Ovary (tissue), 9 donors: Measurements from ENCODE around the gene PLK1. TPM values are rescaled to one million over a fixed set of nuclear protein-coding genes. Genes with fewer than 3 reads are reported as not detected.
A peak's percentile ranks its signal among the peaks of the same experiment; 100 is the strongest.

Source experiments
- DNase-seq, 5 donors: peaks; one replicate each; pipeline ENCODE4 v3.0.0-alpha.2; 2019 to 2020
- H3K27ac ChIP-seq, 2 donors: fragments of 200-600 bp; one replicate each; pipeline versions ENCODE4 v1.5.1 to v1.8.0; 2019 to 2022
- H3K27me3 ChIP-seq: fragments of 200-600 bp; one replicate; pipeline ENCODE4 v1.8.0; 2022
- H3K36me3 ChIP-seq: fragments of 200-600 bp; sonication (generic); one replicate; pipeline ENCODE4 v1.5.1; 2019
- H3K4me1 ChIP-seq: one replicate; pipeline ENCODE4 v1.8.1; 2013; ENCODE audit warnings: mild to moderate bottlenecking, moderate library complexity; ENCODE audit not compliant: insufficient read depth
- H3K4me3 ChIP-seq: fragments of 200-600 bp; sonication (generic); one replicate; pipeline ENCODE4 v1.5.1; 2017
- H3K9me3 ChIP-seq, 2 donors: fragments of 200-600 bp in 1 of 2; sonication (generic) in 1 of 2; one replicate each; pipeline versions ENCODE4 v1.5.1 to v1.8.1; 2013 to 2019; ENCODE audit warnings: mild to moderate bottlenecking in 1 of 2, moderate library complexity in 1 of 2
- CTCF ChIP-seq, 3 donors: fragments of 450-650 bp in 2 of 3; fragments of 200-600 bp in 1 of 3; IDR thresholded peaks; one replicate each; pipeline versions ENCODE4 v1.5.1 to v1.8.0; 2016 to 2022; ENCODE audit warnings: antibody characterized with exemption in 3 of 3, mild to moderate bottlenecking in 1 of 3
- EP300 ChIP-seq: sonication (generic); formaldehyde crosslinking; IDR thresholded peaks from one replicate; pipeline ENCODE4 v1.6.1; 2017; ENCODE audit warnings: antibody characterized with exemption
- POLR2A ChIP-seq: fragments of 450-650 bp; IDR thresholded peaks from one replicate; pipeline ENCODE4 v1.6.1; 2017; ENCODE audit warnings: antibody characterized with exemption, mild to moderate bottlenecking, moderate library complexity
- WGBS, 3 donors: extraction: QIAGEN DNeasy Blood & Tissue Kit in 1 of 3; methylation state at CpG; one replicate each; pipeline versions ENCODE4 v1.1.5 to v1.1.7; 2013 to 2017; 5-methylcytosine and 5-hydroxymethylcytosine counted together
- intact Hi-C, 4 donors: fragments of 100-400 bp; cut with DNase I; formaldehyde crosslinking; loops; one replicate each; pipeline versions ENCODE4 v1.11.0 to v1.15.1; 2022 to 2023
- polyA plus RNA-seq, 2 donors: library from polyadenylated mRNA; stranded (reverse); fragments of 200-250 nt in 1 of 2; fragments of 350-450 nt in 1 of 2; fragmentation: Illumina TruSeq in 1 of 2; extraction: RNeasy Lipid Tissue Mini Kit (QIAGEN cat#74804) in 1 of 2; gene quantifications; one replicate each; pipeline ENCODE4 v1.2.3, GENCODE V29; 2013 to 2014
- total RNA-seq, 7 donors: library from RNA; depleted of rRNA in 2 of 7; stranded (reverse); fragments of >200 nt in 2 of 7; fragmentation: NEBNext Ultra II Directional in 3 of 7; extraction: Animal tissue kit (Norgen Biotek cat#: 25700) in 3 of 7; gene quantifications; one replicate each; pipeline versions ENCODE4 v1.1.0 to v1.2.4, GENCODE V29; 2016 to 2023
- donor health status: DM: no; HTN: no; CAD: no; lungs with moderate emphysema.
- donor health status: DM: no; HTN: no; CAD: no.
- donor health status: Bipolar disorder and iron deficiency.
- donor health status: DM: yes; HTN: yes; CAD: no.
- donor health status: DM: no; HTN: no; CAD: no.
- donor health status: DM: yes; HTN: yes; CAD: no.

PLK1 gene
- total and polyA plus RNA-seq, 9 donors = 1.1 to 4.7 (median 1.9) TPM

GRCh38 chr16:23673971-23674614 lies 4.6 kb upstream of the PLK1 start:
- 41 to 57% (median 44%) methylated on average over 8 of the region's 8 CpGs for WGBS, 3 donors
- Histone ChIP-seq H3K27me3 (no peaks in the 10 kb centered on the region), H3K36me3 (no peaks in the 10 kb centered on the region), H3K4me1 (peaks cover under 1% of the 10 kb centered on the region), H3K9me3 (no peaks in the 10 kb centered on the region), H3K4me3 (no peak overlapping the region), H3K27ac (no peak overlapping the region)
- no peak for TF ChIP-seq CTCF (IDR thresholded peaks at IDR 0.05)
- TF ChIP-seq EP300 = no peak
- TF ChIP-seq POLR2A = no peak
- DNase-seq = no peak
- intact Hi-C loops = no loop called here

GRCh38 chr16:23676924-23677480 lies 1.7 kb upstream of the PLK1 start:
- Histone ChIP-seq H3K4me1 (peaks cover 3% of the 10 kb centered on the region), H3K9me3 (no peaks in the 10 kb centered on the region), H3K27ac (no peak overlapping the region), H3K36me3 (no peaks in the 10 kb centered on the region), H3K27me3 (no peaks in the 10 kb centered on the region), H3K4me3 (no peak overlapping the region)
- TF ChIP-seq POLR2A (no peak), CTCF (IDR thresholded peaks at IDR 0.05) (no peak), EP300 (no peak)
- DNase-seq = no peak
- 96 to 97% (median 96%) methylated on average over 2 of the region's 2 CpGs for WGBS, 3 donors
- intact Hi-C loops = no loop called here

- Histone ChIP-seq H3K27me3 (no peaks in the 10 kb centered on the region), H3K27ac (no peak overlapping the region), H3K9me3 (no peaks in the 10 kb centered on the region), H3K4me3 (peak overlapping the region; percentile 44), H3K36me3 (no peaks in the 10 kb centered on the region), H3K4me1 (peaks cover 3% of the 10 kb centered on the region)
- 9 to 11% (median 11%) methylated on average over 24 of the region's 24 CpGs for WGBS, 3 donors
- intact Hi-C loops = no loop called here
- DNase-seq = no peak
- no peak for TF ChIP-seq POLR2A
- TF ChIP-seq CTCF (IDR thresholded peaks at IDR 0.05) = no peak
- no peak for TF ChIP-seq EP300
Observed at GRCh38 chr16:23679274-23679985, 741 bp downstream of the PLK1 start.

- Histone ChIP-seq H3K27ac (no peak overlapping the region), H3K27me3 (no peaks in the 10 kb centered on the region), H3K36me3 (no peaks in the 10 kb centered on the region), H3K4me1 (peaks cover 3% of the 10 kb centered on the region), H3K4me3 (no peak overlapping the region), H3K9me3 (no peaks in the 10 kb centered on the region)
- 40 to 47% (median 43%) methylated on average over 6 of the region's 6 CpGs for WGBS, 3 donors
- no peak for TF ChIP-seq POLR2A
- no peak for TF ChIP-seq CTCF (IDR thresholded peaks at IDR 0.05)
- TF ChIP-seq EP300 = no peak
- DNase-seq = no peak
- intact Hi-C loops = no loop called here
Observed at GRCh38 chr16:23679986-23680336, 1.3 kb downstream of the PLK1 start.
